Fibroblast of the aortic adventitia (primary cell): ENCODE measurements around the gene FCN1. TPM values are rescaled to one million over a fixed set of nuclear protein-coding genes. Genes with fewer than 3 reads are reported as not detected.

Source experiments
- DNase-seq: peaks from one replicate; pipeline ENCODE4 v3.0.0-alpha.2; 2010; ENCODE audit warnings: low read depth
- H3K4me3 ChIP-seq: 2 replicates; pipeline ENCODE4 v1.5.1; 2011; ENCODE audit warnings: low read depth, mild to moderate bottlenecking, control low read depth, low read length, moderate library complexity
- total RNA-seq: library from RNA; depleted of rRNA; stranded (reverse); fragments of >200 nt; gene quantifications from 2 replicates; pipeline ENCODE4 v1.2.3, GENCODE V29; 2012; ENCODE audit warnings: low replicate concordance
- TF ChIP-seq, protein P1 (sequence below): IDR thresholded peaks from 2 replicates; pipeline ENCODE4 v1.5.1; 2011; ENCODE audit warnings: mild to moderate bottlenecking, low read length, control low read depth, inconsistent platforms; ENCODE audit not compliant: insufficient read depth

FCN1 gene
- total RNA-seq, 1 donor, result not detected

GRCh38 chr9:134883040-134883782, 34.5 kb downstream of the FCN1 start:
- DNase-seq, result no peak
- no peak overlapping the region for H3K4me3 ChIP-seq
- TF ChIP-seq, protein P1, sequence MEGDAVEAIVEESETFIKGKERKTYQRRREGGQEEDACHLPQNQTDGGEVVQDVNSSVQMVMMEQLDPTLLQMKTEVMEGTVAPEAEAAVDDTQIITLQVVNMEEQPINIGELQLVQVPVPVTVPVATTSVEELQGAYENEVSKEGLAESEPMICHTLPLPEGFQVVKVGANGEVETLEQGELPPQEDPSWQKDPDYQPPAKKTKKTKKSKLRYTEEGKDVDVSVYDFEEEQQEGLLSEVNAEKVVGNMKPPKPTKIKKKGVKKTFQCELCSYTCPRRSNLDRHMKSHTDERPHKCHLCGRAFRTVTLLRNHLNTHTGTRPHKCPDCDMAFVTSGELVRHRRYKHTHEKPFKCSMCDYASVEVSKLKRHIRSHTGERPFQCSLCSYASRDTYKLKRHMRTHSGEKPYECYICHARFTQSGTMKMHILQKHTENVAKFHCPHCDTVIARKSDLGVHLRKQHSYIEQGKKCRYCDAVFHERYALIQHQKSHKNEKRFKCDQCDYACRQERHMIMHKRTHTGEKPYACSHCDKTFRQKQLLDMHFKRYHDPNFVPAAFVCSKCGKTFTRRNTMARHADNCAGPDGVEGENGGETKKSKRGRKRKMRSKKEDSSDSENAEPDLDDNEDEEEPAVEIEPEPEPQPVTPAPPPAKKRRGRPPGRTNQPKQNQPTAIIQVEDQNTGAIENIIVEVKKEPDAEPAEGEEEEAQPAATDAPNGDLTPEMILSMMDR, result no peak

DNA sequence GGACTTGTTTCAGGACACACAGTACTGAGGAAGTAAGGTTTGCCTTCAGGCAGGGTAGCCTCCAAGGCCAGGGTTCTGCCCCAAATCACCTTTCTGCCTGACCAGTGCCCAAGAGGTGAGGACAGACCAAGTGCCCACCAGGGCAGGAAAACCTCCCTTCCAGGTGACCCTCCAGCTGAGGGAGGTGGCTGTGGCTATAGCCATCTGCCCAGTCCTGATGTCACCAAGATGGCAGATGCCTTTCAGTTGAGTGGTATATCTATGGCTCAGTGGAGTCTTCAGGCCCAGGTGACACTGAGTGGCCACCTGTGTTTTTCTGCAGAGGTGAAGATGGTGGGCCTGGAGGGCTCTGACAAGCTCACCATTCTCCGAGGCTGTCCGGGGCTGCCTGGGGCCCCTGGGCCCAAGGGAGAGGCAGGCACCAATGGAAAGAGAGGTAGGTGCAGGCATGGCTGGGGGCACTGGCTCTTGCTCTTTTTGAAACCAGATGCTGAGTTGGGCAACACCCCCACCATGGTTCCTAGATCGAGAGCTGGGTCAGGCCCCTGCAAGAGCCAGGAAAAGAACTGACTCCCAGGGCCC, 35.4 kb downstream of the FCN1 start:
- no peak overlapping the region for H3K4me3 ChIP-seq
- DNase-seq, result no peak
- TF ChIP-seq, protein P1, result no peak

GRCh38 chr9:134881313-134881670, 36.4 kb downstream of the FCN1 start:
- TF ChIP-seq, protein P1, result no peak
- no peak for DNase-seq

DNA sequence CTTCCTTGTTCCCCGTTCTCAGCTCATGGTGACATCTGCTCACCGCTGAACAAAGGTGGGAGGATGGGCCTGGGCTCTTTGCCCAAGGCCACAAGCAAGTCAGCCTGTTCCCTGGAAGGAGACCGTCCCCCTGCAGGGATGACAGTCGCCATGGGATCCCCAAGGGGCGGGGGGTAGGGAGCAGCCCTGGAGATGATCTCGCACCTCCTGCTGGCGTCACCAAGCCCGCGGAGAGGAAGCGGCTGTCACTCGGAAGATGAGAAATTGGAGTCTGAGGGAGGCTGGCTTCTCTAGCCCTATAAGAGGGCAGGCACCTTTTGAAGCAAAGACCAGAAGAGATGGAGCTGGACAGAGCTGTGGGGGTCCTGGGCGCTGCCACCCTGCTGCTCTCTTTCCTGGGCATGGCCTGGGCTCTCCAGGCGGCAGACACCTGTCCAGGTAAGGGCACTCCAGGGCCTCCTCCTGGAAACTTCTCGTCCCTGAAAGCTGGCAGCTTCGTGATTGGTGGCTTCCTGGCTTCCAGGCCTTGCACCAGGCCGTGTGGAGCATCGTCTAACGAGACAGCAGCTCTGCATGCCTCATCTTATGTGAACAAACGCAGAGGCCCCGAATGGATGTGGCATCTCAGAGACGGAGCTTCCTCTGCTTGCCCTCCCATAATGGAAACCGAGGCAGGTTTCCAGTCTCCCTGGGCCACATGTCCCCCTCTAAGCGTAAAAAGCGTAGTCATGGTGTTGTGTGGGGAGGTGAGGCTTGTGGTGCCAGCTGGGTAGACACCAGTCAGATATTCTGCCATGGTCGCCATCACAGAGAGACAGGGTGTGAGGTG, 37.0 kb downstream of the FCN1 start, which contains the start of gene FCN2:
Gene FCN2 (plus strand): TSS at position 327 of the 829 bp plus-strand sequence. CDS start 12 bp downstream, at position 339.
- no peak within 1 kb of the TSS for H3K4me3 ChIP-seq
- no peak for DNase-seq
- TF ChIP-seq, protein P1, result no peak

More at GRCh38 chr9:134881313-134881670, 36.4 kb downstream of the FCN1 start:
- no peak overlapping the region for H3K4me3 ChIP-seq

DNA sequence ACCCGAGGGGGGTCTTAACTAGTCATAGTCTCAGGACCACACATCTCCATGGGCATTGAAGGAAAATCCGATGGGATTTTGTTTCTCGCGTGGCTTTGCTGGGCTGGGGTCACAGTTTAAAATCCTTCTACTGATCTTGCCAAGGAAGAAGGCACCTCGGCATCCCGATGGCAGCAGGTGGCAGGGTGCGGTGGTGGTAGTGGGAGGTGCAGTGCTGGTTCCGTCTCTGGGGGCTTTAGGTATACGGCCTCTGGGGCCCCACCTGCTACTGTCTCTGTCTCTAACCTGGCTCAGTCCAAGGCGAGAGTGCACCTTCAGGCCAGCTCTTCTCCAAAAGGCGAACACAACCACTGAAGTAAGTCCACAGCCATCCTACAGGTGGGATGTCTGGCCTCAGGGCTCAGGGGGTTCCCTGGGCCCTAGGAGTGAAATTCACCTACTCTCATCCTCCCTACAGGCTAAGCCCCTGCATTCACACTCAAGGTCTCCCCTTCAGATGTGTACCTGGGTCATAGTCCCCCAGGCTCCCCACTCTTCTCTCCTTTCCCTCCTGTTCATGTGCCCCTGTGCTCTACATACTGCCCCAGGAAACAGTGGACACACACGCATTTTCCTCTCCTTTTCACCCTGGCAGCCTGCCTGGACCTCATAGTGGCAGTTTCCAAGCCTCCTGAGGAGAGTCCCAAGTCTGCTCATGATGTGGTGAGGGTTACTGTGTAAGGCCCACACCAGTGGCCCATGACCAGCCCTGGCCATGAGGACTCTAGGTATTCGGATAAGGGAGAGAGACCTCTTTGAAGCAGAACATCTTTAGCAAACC, 37.8 kb downstream of the FCN1 start:
- TF ChIP-seq, protein P1, result no peak
- H3K4me3 ChIP-seq, result no peak overlapping the region
- no peak for DNase-seq

DNA sequence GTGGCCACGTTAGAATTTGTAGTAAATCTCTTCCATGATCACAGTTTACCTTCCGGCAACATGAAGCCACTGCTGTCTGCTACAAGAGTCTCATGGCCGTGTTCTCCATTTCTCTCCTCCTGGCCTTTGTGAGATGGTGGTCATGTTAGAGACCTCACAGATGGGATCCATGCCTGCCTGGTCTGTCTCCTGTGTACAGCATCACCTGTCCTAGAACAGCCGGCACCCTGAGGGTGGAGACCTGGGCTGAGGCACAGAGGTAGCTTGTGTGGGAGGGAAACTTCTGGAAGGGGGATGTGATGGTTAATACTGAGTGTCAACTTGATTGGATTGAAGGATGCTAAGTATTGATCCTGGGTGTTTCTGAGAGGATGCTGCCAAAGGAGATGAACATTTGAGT, 40.2 kb downstream of the FCN1 start:
- TF ChIP-seq, protein P1, result no peak
- no peak for DNase-seq
- H3K4me3 ChIP-seq, result no peak overlapping the region
